HG02870 (cell line): ENCODE results near the gene FARS2.

Source experiments
- ATAC-seq: cut with Tn5 transposase; IDR thresholded peaks from one replicate; pipeline ENCODE4 v1.9.1; 2021; ENCODE audit warnings: mild to moderate bottlenecking, moderate library complexity; ENCODE audit not compliant: unreplicated experiment

FARS2 gene

DNA sequence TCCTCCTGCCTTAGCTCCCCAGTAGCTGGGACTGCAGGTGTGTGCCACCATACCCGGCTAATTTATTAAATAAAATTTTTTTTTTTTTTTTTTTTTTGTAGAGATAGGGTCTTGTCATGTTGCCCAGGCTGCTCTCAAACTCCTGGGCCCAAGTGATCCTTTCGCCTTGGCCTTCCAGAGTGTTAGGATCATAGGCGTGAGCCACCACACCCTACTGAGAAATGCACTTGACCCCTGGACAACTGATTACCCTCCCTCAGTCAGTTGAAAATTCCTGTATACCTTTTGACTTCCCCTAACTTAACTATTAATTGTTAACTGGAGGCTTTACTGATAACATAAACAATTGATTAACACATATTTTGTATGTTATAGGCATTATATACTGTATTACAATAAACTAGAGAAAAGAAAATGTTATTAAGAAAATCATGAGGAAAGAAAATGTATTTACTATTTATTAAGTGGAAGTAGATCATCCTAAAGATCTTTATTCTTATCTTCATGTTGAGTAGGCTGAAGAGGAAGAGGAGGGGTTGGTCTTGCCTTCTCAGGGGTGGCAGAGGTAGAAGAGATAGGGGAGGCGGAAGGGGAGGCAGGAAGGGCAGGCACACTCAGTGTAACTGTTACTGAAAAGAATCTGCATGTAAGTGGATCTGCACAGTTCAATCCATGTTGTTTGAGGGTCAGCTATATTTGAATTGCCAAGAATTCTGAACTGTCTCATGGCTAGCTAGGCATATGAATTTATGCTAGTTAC lies 104.3 kb downstream of the FARS2 start:
- ATAC-seq: no peak

DNA sequence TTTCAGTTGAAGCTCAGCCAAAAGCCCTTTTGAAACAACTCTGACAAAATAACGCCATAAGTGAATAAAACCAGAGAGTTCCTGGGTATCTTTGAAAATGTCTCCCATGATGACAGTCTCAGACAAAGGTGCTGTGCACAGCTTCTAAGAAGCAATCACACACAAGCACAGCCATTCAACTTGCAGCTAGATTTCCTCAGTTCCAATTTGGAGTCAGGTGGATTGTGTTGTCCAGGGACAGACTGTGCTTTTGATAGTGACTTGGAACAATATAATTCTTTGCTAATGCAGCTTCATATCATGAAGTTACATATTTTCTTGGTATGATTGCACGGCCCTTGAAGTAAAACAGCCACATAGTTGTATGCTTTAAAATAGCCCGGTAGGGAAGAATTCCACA lies 105.6 kb downstream of the FARS2 start:
- no peak for ATAC-seq

DNA sequence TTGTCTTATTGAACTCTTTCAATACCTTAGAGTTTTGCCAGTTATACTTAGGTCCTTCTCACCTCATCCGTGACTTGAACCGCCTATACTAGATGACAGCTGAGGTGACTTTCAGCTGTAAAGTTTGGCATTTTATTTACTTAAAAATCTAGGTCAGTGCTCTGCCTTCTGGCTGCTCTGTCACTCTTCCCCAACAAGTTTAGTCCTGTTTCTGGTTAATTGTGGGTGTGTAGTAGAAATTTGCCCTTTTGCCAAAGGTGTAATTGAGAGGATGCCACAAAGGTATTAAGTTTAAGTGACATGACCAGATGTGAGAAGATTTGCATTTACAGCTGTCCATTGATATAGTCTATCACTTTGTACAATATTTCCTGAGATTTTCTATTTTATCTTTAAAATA lies 106.2 kb downstream of the FARS2 start:
- ATAC-seq: no peak

DNA sequence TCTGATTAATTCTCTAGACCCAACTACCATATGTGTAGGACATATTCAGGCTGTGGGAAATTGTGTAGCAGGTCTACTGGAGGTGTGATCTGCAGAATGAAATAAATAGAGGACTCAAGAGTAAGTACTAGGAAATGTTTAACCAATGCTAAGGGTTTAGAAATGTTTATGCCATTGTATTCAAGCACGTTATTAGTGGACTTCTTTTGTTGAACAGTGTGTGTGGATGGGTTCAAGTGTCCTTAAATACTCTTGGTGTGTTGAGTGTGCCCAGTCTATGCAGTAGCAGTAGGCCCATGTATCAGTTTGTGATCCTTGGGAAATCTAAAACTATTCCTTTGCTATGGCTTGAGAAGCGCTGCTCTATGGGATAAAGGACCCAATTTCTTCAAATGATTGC lies 112.1 kb downstream of the FARS2 start:
- no peak for ATAC-seq

DNA sequence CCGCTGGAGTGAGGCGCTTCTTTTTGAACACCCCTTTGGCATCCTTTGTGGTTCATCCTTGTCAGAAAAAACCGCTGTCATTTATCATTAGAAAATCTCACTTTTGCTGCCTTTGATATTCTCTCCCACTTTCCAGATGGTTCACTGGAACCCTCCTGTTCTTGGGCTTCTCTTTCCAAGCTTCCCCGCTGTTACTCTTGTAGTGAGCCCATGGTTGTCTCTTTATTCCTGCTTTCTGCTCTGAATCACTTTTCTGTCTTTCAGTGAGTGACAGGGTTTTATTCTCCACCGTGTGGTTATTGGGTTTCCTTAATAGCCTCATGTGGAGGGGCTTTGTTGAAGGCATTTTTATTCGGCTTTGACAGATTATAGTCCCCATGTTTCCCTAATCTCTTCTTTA lies 117.0 kb downstream of the FARS2 start:
- ATAC-seq: no peak

DNA sequence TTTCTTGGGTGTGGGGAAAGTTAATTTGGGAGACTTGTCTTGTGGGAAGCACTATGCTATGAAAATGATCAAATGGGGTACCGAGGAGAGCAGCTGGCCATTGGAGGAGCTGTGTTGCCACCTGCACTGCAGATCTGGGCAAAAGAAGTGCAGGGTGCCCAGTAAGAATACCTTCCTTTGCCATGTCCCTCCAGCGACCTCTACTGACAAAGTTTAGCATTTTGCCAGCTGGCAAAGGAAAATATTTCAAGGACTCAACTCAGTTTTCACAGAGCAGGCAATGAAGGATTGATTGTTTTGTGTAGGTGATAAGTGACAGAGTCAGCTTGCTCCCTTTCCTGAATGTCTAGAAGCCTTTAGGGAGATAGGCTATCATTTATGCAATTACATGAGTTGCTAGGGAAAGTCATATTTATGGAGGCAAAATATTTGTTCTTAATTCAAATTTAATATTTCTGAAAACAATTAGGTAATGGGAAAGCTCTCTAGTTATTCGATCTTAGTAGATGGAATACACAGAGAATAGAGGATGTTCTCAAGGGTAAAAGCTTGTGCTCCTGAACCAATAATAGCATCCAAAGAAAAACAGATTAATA lies 118.4 kb downstream of the FARS2 start:
- ATAC-seq: no peak

DNA sequence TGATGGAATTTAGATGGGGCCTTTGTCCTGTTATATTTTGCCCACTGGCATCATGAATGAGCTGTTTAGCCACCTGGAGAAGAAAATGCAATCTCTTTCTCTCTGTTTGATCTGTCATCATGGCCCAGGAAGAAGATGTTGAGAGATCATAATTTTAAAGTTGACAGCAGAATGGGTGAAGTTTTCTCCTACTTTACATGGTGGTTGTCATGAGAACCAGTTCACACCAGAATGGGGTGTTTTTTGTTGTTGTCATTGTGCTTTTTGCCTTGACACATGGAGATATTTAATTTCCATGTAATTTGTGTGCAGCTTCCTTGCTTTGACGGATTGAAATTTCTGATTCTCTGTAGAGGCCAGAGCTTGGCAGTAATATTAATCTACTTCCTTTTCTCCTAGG lies 122.5 kb downstream of the FARS2 start:
- ATAC-seq: no peak

DNA sequence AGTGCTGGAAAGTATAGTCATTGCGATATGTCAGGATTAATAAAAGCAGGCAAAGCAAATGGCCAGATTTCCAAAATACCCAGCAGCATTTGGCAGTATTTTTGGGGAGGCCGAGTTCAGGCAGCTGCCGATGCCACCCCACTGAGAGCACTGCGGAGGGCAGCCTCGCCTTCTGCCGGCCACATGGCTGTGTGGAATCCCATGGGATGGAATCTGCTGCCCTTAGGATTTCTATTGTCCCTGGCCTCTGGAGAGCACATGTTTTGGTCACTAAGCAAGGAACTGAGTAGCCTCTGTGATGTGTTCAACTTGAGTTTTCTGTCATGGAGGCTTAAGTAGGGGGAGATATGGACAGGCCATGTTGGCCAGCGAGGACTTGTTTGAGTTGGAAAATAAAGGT lies 123.0 kb downstream of the FARS2 start:
- no peak for ATAC-seq

DNA sequence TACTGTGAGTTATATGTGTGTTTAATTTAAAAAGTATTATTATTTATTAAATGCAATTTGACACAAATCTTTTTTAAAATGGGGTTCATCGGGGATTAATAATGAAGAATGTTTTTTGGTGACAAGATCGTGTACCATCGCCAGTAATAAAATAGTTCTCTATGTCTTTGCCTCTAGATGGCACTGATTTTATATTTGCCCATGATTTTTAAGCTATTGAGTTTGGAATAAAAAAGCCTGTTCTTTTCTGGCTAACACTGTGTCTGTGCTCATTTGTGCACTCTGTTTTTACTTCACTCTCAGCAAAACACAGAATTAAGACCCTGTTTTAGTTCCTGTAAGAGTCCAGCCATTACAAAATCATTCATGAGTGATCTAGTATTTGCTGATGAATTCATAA lies 127.0 kb downstream of the FARS2 start:
- no peak for ATAC-seq

DNA sequence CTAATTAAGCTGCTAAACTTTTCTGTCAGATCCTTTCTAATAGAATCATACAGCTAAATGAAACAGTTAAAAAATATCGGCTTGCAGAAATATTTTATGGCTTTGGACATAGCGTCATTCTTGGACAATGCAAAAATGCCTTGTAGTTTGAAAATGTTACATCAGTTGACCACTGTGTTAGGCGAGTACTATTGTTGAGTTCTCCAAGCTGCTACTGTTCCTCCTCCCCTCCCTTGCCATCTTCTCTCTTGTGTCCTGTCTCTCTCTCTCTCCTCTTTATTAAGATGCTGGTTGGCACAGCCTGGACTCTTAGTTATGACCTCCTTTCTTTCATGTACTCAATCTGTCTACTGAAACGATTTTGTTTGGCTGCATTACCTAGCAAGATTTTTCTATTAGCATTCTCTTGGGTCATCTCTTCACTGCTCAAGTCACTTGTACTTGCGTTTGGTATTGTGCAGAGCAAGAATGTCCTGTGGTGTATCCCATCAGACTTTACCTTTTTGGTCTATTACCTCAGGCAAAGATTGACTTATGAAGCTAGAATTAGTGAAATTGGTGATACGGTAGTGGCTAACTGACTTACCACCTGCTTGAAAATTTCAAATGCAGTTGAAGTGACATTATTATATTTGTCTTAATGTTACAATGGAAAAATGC lies 127.9 kb downstream of the FARS2 start:
- ATAC-seq: no peak

DNA sequence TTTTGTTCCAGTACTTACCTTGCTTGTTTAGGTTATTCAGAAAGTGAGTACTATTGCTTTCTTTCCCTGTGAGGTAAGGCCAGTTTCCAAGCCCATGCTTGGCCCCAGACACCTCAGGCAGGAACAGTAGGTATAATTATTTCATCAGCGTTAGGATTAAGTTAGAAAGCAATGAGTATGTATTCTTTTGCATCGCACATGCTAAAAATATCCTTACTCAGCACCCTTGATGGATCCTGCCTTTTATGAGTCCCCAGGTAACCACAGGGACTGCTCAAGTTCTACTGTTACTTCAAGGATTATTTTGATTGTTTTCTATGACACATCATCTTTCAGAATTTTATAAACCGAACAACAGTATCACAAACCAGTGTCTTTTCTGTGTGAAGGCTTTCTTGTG lies 128.9 kb downstream of the FARS2 start:
- no peak for ATAC-seq

DNA sequence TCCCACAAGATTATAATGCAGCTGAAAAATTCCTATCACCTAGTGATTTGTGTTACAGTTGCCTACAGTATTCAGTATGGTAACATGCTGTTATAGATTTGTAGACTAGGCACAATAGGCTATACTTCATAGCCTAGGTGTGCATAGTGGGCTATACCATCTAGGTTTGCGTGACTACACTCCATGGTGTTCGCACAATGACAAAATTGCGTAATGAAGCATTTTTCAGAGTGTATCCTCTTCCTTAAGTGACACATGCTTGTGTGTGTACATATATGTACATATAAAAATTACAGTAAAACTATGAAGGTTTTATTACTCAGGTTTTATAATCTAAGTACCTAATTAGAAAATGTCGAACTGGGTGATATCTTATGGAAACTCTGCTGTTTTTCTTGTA lies 133.0 kb downstream of the FARS2 start:
- ATAC-seq: no peak

DNA sequence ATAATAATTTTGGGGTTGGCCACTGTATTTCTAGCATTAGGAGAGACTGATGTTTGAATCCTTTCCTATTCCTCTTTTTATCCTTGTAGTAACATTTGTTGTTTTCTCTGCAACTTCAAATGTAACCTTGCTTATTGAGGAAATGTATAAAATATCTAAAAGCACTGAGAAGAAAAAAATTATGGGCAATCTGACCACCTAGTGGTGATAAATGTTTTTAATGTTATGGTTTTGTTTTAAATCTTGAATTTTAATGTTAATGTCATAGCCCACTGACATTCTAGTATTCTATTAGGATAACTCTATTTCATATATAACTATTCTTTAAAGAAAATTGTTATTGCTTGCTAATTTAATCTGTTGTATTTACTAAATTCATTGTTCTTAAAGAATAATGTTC lies 134.4 kb downstream of the FARS2 start:
- no peak for ATAC-seq

DNA sequence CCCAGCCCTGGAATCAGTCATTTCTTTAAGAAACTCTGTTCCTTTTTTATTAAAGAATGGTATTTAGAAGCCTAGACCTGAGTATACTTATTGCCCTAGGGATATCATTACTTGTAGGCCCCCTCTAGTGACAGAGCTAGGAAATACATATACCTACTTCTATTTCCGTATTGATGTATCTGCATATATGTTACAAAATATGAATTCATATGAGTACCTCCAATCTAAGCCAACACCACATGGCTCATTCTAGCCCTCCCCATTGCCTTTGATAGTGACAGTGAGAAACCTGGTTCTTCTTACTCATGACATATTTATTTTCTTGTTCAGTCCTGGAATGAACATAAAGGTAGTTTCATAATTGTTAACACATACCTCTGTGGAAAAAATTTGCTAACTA lies 137.2 kb downstream of the FARS2 start:
- ATAC-seq: no peak

DNA sequence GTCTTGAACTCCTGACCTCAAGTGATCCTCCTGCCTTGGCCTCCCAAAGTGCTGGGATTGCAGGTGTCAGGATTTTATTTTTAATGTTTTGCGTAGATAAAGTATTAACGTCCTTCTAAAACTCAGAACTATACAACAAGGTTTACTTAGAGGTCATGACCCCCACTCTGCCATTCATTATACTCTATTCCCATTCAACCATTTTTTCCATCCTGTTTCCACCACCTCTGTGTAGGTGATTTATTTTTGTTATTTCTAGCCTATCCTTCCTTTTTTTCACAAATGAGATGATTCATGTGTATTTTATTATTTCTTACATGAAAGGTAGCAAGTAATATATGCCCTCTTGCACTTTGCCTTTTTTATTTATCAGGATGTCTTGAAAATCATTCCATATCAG lies 138.1 kb downstream of the FARS2 start:
- no peak for ATAC-seq

DNA sequence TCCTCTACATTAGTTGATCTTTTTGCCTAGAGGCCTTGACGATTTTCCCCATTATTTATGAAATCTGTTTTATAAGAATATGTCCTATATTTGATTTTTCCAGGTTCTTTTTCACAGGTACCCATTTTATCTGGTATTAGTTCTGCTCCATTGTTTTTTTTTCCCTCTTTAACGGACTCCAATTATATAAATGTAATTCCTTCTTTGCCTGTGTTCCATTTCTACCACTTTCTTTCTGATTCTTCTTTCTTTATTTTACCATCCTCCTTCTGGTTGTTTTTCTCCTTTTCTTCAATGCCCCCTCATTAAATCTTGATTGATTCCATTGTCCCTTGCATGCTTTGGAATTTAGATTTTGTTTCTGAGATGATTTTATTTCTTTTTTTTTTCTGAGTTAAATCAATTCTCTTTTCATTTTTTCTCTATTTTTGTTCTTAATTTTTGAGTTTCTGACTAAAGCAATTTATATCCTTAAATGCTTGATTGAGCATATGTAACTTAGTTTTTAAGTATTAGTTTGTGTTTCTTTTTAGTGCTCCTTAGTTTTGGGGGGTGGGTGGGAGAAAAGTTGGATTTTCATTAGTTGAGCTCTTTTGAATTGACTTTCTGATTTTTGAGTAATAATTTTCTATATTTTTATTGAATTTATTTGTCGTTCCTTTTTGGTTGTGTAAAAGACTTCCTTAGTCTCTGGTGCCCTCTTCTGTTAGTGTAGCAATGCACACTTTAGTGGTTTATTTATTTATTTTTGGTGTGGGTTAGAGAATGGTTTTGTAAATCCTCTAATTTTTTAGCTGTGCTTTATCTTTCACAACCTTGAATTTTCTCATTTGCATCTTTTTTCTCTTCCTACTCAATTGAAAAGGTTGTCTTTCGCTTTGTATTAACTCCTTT lies 140.8 kb downstream of the FARS2 start:
- ATAC-seq: no peak

DNA sequence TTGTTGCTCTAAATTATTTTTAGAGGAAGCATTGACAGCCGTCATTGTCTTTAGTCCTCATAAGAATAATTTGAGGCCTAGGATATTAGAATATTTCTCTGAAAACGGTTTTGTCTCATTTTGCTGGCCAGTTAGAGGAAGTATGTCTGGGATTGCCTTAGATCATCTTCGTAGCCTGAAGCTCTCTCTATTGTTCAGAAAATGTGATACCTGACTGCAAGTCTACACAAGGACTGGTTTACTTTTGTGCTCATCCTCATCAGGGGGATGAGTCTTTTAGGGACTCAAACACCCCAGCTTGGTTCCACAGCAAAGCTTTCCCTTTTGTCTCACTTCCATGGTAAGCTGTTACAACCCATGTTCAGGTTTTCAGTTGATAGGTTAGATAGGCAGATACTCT lies 141.8 kb downstream of the FARS2 start:
- no peak for ATAC-seq

DNA sequence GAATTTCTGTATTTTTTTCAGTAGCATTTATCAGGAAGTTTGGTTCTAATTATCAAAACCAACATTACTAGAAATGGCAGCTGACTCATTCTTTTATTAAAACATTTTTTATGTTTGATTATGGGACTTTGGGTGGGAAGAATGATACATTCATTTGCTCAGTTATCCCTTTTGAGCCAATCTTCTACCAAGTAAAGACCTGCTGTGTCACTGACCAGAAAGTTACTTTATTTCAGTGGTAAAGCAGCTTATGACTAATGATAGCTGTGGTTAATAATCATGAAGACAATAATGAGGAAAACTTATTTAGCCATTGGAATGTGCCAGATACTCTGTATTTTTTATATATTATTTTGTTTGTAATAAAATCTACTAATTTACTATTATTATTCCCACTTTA lies 142.3 kb downstream of the FARS2 start:
- ATAC-seq: no peak

DNA sequence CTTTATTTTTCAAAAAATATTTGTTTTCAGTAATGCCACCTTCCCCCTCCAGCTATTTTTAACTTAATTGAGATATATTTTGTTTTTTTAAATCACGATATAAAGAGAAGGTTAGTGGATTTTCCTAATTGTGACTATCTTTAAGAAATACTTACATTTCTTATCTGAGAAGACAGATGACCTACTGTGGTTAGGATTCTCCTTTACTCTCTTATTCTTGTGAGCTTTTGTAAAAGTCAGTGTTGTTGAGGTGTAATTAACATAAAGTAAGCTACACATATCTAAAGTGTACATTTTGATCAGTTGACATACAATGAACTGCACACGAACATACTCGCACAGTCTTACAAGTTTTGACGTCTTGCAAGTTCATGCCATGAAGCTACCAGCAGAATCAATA lies 144.7 kb downstream of the FARS2 start:
- ATAC-seq: no peak

DNA sequence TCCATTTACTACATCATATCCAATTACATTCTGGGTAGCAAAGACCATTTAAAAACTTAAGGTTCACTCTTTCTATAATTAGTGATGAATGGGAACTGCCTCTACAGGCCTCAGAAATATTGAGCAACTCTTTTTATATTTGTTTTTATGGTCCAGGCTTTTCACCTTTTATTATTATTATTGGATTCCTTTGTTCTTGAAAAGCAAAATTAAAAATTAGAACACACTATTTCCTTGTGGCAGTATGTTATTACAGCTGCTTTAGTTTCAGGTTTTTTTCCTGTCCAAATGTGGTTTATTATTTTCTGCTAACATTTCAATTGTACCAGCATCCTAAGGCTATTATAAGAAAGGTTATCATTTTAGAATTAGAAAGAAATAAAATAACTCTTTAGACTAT lies 150.1 kb downstream of the FARS2 start:
- no peak for ATAC-seq

DNA sequence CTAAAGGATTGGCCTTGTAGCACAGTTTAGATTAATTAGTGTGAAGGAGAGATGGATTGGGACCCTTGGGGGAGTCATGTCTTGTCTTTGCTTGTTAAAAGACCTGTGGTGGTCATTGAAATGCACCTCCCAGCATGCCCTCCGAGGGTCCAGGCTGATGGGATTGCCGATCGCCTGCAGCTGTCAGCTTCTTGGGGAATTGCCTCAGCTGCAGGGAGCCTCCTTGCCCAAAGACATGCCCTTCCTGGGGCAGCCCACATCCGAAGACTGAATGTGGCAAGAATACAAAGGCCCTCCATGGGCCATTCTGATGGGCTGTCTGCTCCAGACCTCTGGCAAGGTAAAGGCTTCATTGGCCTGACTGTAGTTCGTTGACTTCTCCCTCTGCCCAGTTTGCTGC lies 150.7 kb downstream of the FARS2 start:
- no peak for ATAC-seq
